ENCODE results near the gene EPHA1. TPM values are rescaled to one million over a fixed set of nuclear protein-coding genes. Genes with fewer than 3 reads are reported as not detected.

The EPHA1 gene
- total RNA-seq, 1 experiment from 2014 or later: 0.39 TPM

GRCh38 chr7:143455491-143455890 is 46.8 kb upstream of the EPHA1 start:
- no peak for TF ChIP-seq CTCF (IDR thresholded peaks at IDR 0.05)
- TF ChIP-seq POLR2AphosphoS5 (IDR thresholded peaks at IDR 0.05; ENCODE audit: low read depth, low read length): no peak
- no peak for TF ChIP-seq TCF7L2 (IDR thresholded peaks at IDR 0.05; ENCODE audit: low read depth, low read length)
- TF ChIP-seq REST (IDR thresholded peaks at IDR 0.05; ENCODE audit: insufficient read depth in 1 of 2, low read depth in 2 of 2, low read length in 1 of 2): no peak
- no peak for TF ChIP-seq SIN3A (IDR thresholded peaks at IDR 0.05; ENCODE audit: borderline replicate concordance, insufficient read depth, low read depth, low read length)
- Histone ChIP-seq H3K4me3 (ENCODE audit: low read depth in 2 of 2, low read length in 2 of 2) (no peak overlapping the region), H3K27me3 (ENCODE audit: control insufficient read depth, insufficient read depth, low read length) (no peaks in the 10 kb centered on the region; the same call in none of the 2 replicates), H3K27ac (ENCODE audit: low read length) (no peak overlapping the region), H3K9me3 (ENCODE audit: control insufficient read depth, insufficient read depth, low read depth, low read length) (no peaks in the 10 kb centered on the region), H3K4me1 (ENCODE audit: control insufficient read depth, insufficient read depth, low read length) (no peaks in the 10 kb centered on the region), H3K36me3 (ENCODE audit: control insufficient read depth, insufficient read depth, low read length) (no peaks in the 10 kb centered on the region)
- POLR2A ChIA-PET: no interaction called here
- BruUV-seq (replicated peaks): no TSS peak
- intact Hi-C loops (cut with micrococcal nuclease; ENCODE audit: unreplicated experiment): no loop called here
- no peak for ATAC-seq
- in situ Hi-C loops (cut with HindIII; ENCODE audit: low pct_unique_long_range_greater_than_20kb, low sequenced_read_pairs): no loop called here
- CTCF ChIA-PET: no interaction called here
- no peak for DNase-seq (ENCODE audit: low read depth, low spot score)

- Histone ChIP-seq H3K36me3 (ENCODE audit: control insufficient read depth, insufficient read depth, low read length) (no peaks in the 10 kb centered on the region), H3K4me3 (ENCODE audit: low read depth in 2 of 2, low read length in 2 of 2) (no peak overlapping the region), H3K4me1 (ENCODE audit: control insufficient read depth, insufficient read depth, low read length) (no peaks in the 10 kb centered on the region), H3K27ac (ENCODE audit: low read length) (no peak overlapping the region), H3K9me3 (ENCODE audit: control insufficient read depth, insufficient read depth, low read depth, low read length) (no peaks in the 10 kb centered on the region), H3K27me3 (ENCODE audit: control insufficient read depth, insufficient read depth, low read length) (no peaks in the 10 kb centered on the region; the same call in none of the 2 replicates)
- in situ Hi-C loops (cut with HindIII; ENCODE audit: low pct_unique_long_range_greater_than_20kb, low sequenced_read_pairs) (no loop called here), intact Hi-C loops (cut with micrococcal nuclease; ENCODE audit: unreplicated experiment) (no loop called here)
- BruUV-seq (replicated peaks): no TSS peak
- no peak for TF ChIP-seq SIN3A (IDR thresholded peaks at IDR 0.05; ENCODE audit: borderline replicate concordance, insufficient read depth, low read depth, low read length)
- no peak for TF ChIP-seq TCF7L2 (IDR thresholded peaks at IDR 0.05; ENCODE audit: low read depth, low read length)
- TF ChIP-seq REST (IDR thresholded peaks at IDR 0.05; ENCODE audit: insufficient read depth in 1 of 2, low read depth in 2 of 2, low read length in 1 of 2): no peak
- no peak for TF ChIP-seq CTCF (IDR thresholded peaks at IDR 0.05)
- no peak for TF ChIP-seq POLR2AphosphoS5 (IDR thresholded peaks at IDR 0.05; ENCODE audit: low read depth, low read length)
- no peak for ATAC-seq
- CTCF ChIA-PET: no interaction called here
- POLR2A ChIA-PET: no interaction called here
- DNase-seq (ENCODE audit: low read depth, low spot score): no peak
Measured at GRCh38 chr7:143454091-143454680, 45.5 kb upstream of the EPHA1 start.

Data from Panc1 (cell line).